Measurements from ENCODE around the gene C1QTNF1. TPM values are rescaled to one million over a fixed set of nuclear protein-coding genes. Genes with fewer than 3 reads are reported as not detected.

The C1QTNF1 gene
- total RNA-seq, 1 donor: 42.1 TPM

DNA sequence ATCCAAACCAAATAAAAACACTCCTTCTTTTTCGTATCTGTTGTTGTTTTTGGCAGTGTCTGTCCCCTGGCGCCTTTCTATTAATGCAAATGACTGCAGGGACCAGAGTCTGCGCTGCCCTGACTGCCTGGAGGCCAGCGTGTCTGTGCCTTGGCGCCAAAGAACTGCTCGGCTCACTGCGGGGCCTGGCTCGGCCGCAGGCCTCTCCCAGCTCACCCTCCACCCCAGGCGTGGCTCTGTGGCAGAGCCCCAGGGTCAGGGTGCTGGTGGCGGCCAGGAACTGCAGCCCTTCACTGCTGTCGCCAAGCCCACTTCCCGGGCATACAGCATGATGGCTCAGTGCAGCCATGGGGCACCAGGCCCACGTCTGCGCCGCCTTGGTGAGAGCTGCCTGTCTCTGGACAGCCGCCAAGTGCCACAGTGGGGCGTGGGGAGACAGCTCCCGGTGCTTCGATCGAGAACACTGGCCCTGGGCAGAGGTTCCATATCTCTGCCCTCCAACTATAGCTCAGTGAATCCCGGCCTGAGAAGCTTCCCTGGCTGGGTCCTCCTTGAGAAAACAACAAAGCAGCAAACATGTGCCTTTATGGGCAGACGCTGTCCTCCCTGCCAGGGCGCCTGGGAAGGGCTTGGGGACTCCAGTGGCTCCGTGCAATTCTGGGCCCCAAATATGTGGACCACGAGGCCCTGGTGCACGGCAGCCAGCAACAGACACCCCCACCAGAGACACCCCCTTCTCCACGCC lies 25.5 kb upstream of the C1QTNF1 start:
- peak; percentile 55 for DNase-seq (ENCODE audit: low read depth)
- no peak overlapping the region for H3K4me3 ChIP-seq (ENCODE audit: low read depth, low read length)
- peak; percentile 13 for TF ChIP-seq CTCF (IDR thresholded peaks at IDR 0.05; ENCODE audit: insufficient read depth, low read length)

DNA sequence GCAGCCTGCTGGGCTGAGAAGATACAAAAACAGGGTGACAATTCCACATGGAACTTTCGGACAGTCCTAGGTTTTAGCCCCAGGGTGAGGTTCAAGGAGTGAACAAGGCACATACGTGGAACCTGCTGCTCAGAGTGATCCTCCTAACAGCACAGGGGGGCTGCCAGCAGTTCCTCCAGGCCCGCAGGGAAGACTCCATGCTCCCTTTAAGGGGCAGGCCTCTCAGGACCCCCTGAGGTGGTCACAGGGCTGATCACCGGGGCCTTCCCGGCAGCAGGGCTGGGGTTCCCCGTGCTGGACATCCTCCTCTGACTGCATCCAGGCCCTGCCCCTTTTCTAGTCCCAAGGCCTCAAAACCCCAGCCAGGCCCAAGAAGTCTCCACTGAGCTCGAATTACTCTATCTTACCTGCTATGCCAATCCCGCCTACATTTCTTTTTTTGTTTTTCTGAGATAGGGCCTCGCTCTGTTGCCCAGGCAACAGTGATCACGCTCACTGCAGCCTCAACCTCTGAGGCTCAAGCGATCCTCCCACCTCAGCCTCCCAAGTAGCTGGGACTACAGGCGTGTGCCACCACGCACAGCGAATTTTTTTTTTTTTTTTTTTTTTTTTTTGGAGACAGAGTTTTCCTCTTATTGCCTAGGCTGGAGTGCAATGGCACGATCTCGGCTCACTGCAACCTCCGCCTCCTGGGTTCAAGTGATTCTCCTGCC lies 24.8 kb upstream of the C1QTNF1 start:
- H3K4me3 ChIP-seq (ENCODE audit: low read depth, low read length): no peak overlapping the region
- DNase-seq (ENCODE audit: low read depth): no peak
- no peak for TF ChIP-seq CTCF (IDR thresholded peaks at IDR 0.05; ENCODE audit: insufficient read depth, low read length)

DNA sequence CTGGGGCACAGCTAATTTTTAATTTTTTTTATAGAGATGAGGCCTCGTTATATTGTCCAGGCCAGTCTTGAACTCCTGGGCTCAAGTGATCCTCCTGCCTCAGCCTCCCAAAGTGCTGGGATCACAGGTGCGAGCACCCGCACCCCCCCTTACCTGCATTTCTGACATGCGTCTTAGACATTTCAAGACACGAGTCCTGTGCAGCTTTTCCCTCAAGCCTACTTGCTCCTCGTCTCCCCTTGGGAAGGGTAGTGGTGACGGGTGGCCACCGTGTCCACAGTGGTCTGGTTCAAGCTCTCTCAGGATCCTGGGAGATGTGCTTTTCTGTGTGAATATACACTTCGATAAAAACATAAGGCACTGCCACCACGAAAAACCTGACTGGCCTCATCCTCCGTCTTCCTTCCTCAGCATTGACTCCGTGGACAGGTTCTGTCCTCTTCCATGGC lies 24.0 kb upstream of the C1QTNF1 start:
- no peak overlapping the region for H3K4me3 ChIP-seq (ENCODE audit: low read depth, low read length)
- TF ChIP-seq CTCF (IDR thresholded peaks at IDR 0.05; ENCODE audit: insufficient read depth, low read length): no peak
- DNase-seq (ENCODE audit: low read depth): no peak

GRCh38 chr17:79000396-79001189 lies 23.4 kb upstream of the C1QTNF1 start:
- no peak for DNase-seq (ENCODE audit: low read depth)
- no peak overlapping the region for H3K4me3 ChIP-seq (ENCODE audit: low read depth, low read length)
- no peak for TF ChIP-seq CTCF (IDR thresholded peaks at IDR 0.05; ENCODE audit: insufficient read depth, low read length)

GRCh38 chr17:79001190-79002020 lies 22.6 kb upstream of the C1QTNF1 start:
- no peak overlapping the region for H3K4me3 ChIP-seq (ENCODE audit: low read depth, low read length)
- no peak for TF ChIP-seq CTCF (IDR thresholded peaks at IDR 0.05; ENCODE audit: insufficient read depth, low read length)
- DNase-seq (ENCODE audit: low read depth): no peak

DNA sequence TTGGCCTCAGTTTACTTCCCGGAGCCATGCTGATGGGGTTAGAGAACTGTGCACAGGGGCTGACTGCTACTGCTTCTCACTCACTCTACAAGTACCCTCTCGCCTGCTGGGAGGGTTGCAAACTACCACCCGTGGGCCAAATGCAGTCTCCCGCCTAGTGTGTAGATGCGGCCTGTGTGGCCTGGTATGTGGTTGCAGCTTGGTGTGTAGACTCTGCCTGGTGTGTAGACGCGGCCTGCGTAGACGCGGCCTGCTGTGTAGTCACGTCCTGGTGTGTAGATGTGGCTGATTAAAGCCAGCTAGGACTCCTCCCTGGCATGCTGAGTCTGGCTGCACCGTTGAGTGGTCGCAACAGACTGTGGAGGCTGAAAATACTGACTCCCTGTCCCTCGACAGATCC lies 21.7 kb upstream of the C1QTNF1 start:
- TF ChIP-seq CTCF (IDR thresholded peaks at IDR 0.05; ENCODE audit: insufficient read depth, low read length): no peak

More for the DNA sequence above, 21.7 kb upstream of the C1QTNF1 start:
- H3K4me3 ChIP-seq (ENCODE audit: low read depth, low read length): no peak overlapping the region
- DNase-seq (ENCODE audit: low read depth): no peak

All from fibroblast of the aortic adventitia (primary cell).